ENCODE data around the gene EFCAB7.

EFCAB7 gene

GRCh38 chr1:63592536-63593302, 69.4 kb downstream of the EFCAB7 start:
- no peaks in the 10 kb centered on the region for H3K9me3 ChIP-seq
- H3K4me1 ChIP-seq (ENCODE audit: control insufficient read depth in 1 of 2, insufficient read depth in 1 of 2, low read depth in 1 of 2, low read length in 1 of 2): peaks cover 40 to 42% of the 10 kb centered on the region in 2 experiments
- peak overlapping the region; percentile 72 to 81 for H3K4me3 ChIP-seq (ENCODE audit: low read depth in 1 of 2, low read length in 1 of 2)
- no peaks in the 10 kb centered on the region for H3K27me3 ChIP-seq
- no peak for TF ChIP-seq CTCF (IDR thresholded peaks at IDR 0.05)
- peak overlapping the region; percentile 97 for H3K27ac ChIP-seq
- no peaks in the 10 kb centered on the region for H3K36me3 ChIP-seq

DNA sequence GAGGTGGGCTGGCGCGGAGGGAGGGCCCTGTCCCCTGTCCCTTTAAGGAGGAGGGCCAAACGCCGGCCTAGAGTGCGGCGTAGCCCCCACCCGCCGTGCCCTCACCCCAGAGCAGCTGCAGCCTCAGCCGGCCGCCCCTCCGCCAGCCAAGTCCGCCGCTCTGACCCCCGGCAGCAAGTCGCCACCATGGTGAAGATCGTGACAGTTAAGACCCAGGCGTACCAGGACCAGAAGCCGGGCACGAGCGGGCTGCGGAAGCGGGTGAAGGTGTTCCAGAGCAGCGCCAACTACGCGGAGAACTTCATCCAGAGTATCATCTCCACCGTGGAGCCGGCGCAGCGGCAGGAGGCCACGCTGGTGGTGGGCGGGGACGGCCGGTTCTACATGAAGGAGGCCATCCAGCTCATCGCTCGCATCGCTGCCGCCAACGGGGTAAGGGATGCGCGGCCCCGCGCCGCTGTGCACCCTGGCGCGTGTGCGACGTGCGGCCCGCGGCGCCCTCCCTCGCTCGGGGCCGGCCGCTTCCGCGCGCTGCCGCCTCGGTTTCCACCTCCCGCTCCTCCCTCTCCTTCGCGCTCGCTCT, 70.1 kb downstream of the EFCAB7 start, which contains the start of gene PGM1:
Gene PGM1, plus strand, starts transcription at position 109 of the 583 bp plus-strand sequence. Its CDS starts 78 bp downstream, at position 187.
- peak within 1 kb of the TSS; percentile 72 to 81 for H3K4me3 ChIP-seq (ENCODE audit: low read depth in 1 of 2, low read length in 1 of 2)
- H3K27me3 ChIP-seq: no peaks in the 10 kb centered on the region
- H3K36me3 ChIP-seq: peaks cover 3% of the 10 kb centered on the region
- TF ChIP-seq CTCF (IDR thresholded peaks at IDR 0.05): no peak
- H3K9me3 ChIP-seq: no peaks in the 10 kb centered on the region
- peaks cover 40 to 42% of the 10 kb centered on the region in 2 experiments for H3K4me1 ChIP-seq (ENCODE audit: control insufficient read depth in 1 of 2, insufficient read depth in 1 of 2, low read depth in 1 of 2, low read length in 1 of 2)
- peak within 1 kb of the TSS; percentile 97 for H3K27ac ChIP-seq

- no peak for TF ChIP-seq CTCF (IDR thresholded peaks at IDR 0.05)
- no peaks in the 10 kb centered on the region for H3K9me3 ChIP-seq
- H3K4me1 ChIP-seq (ENCODE audit: control insufficient read depth in 1 of 2, insufficient read depth in 1 of 2, low read depth in 1 of 2, low read length in 1 of 2): peaks cover 40 to 42% of the 10 kb centered on the region in 2 experiments
Measured at GRCh38 chr1:63593886-63594605, 70.7 kb downstream of the EFCAB7 start.

GRCh38 chr1:63595435-63595834, 72.1 kb downstream of the EFCAB7 start:
- Histone ChIP-seq H3K9me3 (no peaks in the 10 kb centered on the region), H3K4me1 (ENCODE audit: control insufficient read depth in 1 of 2, insufficient read depth in 1 of 2, low read depth in 1 of 2, low read length in 1 of 2) (peaks cover 40 to 42% of the 10 kb centered on the region in 2 experiments), H3K27ac (peak overlapping the region; percentile 46), H3K36me3 (peaks cover 3% of the 10 kb centered on the region), H3K4me3 (ENCODE audit: low read depth in 1 of 2, low read length in 1 of 2) (no peak overlapping the region), H3K27me3 (no peaks in the 10 kb centered on the region)
- TF ChIP-seq CTCF (IDR thresholded peaks at IDR 0.05): no peak

More at GRCh38 chr1:63593886-63594605, 70.7 kb downstream of the EFCAB7 start:
- Histone ChIP-seq H3K27ac (peak overlapping the region; percentile 97), H3K36me3 (peaks cover 3% of the 10 kb centered on the region), H3K27me3 (no peaks in the 10 kb centered on the region), H3K4me3 (ENCODE audit: low read depth in 1 of 2, low read length in 1 of 2) (peak overlapping the region; percentile 72 to 81)

- no peak overlapping the region for H3K4me3 ChIP-seq (ENCODE audit: low read depth in 1 of 2, low read length in 1 of 2)
- no peaks in the 10 kb centered on the region for H3K9me3 ChIP-seq
- no peak for TF ChIP-seq CTCF (IDR thresholded peaks at IDR 0.05)
- no peak overlapping the region for H3K27ac ChIP-seq
- peaks cover 3% of the 10 kb centered on the region for H3K36me3 ChIP-seq
- peaks cover 26 to 40% of the 10 kb centered on the region in 2 experiments for H3K4me1 ChIP-seq (ENCODE audit: control insufficient read depth in 1 of 2, insufficient read depth in 1 of 2, low read depth in 1 of 2, low read length in 1 of 2)
- H3K27me3 ChIP-seq: no peaks in the 10 kb centered on the region
Measured at GRCh38 chr1:63599799-63600198, 76.5 kb downstream of the EFCAB7 start.

All from neutrophil (primary cell).